Ishikawa (cell line): Measurements from ENCODE around the gene HTRA2.

Source experiments
- CEBPB ChIP-seq: IDR thresholded peaks from 2 replicates; pipeline ENCODE4 v1.6.1; 2012
- CREB1 ChIP-seq: IDR thresholded peaks from 2 replicates; pipeline ENCODE4 v1.6.1; 2012; ENCODE audit warnings: low read depth
- EGR1 ChIP-seq: IDR thresholded peaks from 2 replicates; pipeline ENCODE4 v1.6.1; 2012
- EP300 ChIP-seq: IDR thresholded peaks from 2 replicates; pipeline ENCODE4 v1.6.1; 2012; ENCODE audit warnings: borderline replicate concordance
- FOXM1 ChIP-seq: IDR thresholded peaks from 2 replicates; pipeline ENCODE4 v1.6.1; 2012; ENCODE audit warnings: low read depth, borderline replicate concordance
- MAX ChIP-seq: IDR thresholded peaks from 2 replicates; pipeline ENCODE4 v1.6.1; 2012
- NFIC ChIP-seq: IDR thresholded peaks from 2 replicates; pipeline ENCODE4 v1.6.1; 2012
- RAD21 ChIP-seq: IDR thresholded peaks from 2 replicates; pipeline ENCODE4 v1.6.1; 2012; ENCODE audit warnings: low read depth
- REST ChIP-seq: IDR thresholded peaks from 2 replicates; pipeline ENCODE4 v1.6.1; 2012; ENCODE audit warnings: low read depth, mild to moderate bottlenecking
- TAF1 ChIP-seq: IDR thresholded peaks from 2 replicates; pipeline ENCODE4 v1.6.1; 2012; ENCODE audit warnings: low read depth, mild to moderate bottlenecking
- TCF12 ChIP-seq: IDR thresholded peaks from 2 replicates; pipeline ENCODE4 v1.6.1; 2012; ENCODE audit warnings: low read depth
- TEAD4 ChIP-seq: IDR thresholded peaks from 2 replicates; pipeline ENCODE4 v1.6.1; 2012
- USF1 ChIP-seq: IDR thresholded peaks from 2 replicates; pipeline ENCODE4 v1.6.1; 2012
- YY1 ChIP-seq: IDR thresholded peaks from 2 replicates; pipeline ENCODE4 v1.6.1; 2012; ENCODE audit warnings: low read depth
- ZBTB7A ChIP-seq: IDR thresholded peaks from 2 replicates; pipeline ENCODE4 v1.6.1; 2012; ENCODE audit warnings: low read depth

Gene HTRA2

GRCh38 chr2:74536166-74536950 lies 6.6 kb downstream of the HTRA2 start:
- TF ChIP-seq CREB1, result no peak
- TF ChIP-seq CEBPB, result no peak
- TF ChIP-seq YY1, result no peak
- TF ChIP-seq NFIC, result no peak
- no peak for TF ChIP-seq RAD21
- TF ChIP-seq USF1, result no peak
- TF ChIP-seq TEAD4, result no peak
- no peak for TF ChIP-seq TCF12
- no peak for TF ChIP-seq TAF1
- no peak for TF ChIP-seq EGR1
- TF ChIP-seq REST, result no peak
- TF ChIP-seq EP300, result no peak
- TF ChIP-seq ZBTB7A, result no peak
- TF ChIP-seq MAX, result no peak
- no peak for TF ChIP-seq FOXM1

- TF ChIP-seq NFIC (no peak), YY1 (no peak), ZBTB7A (no peak), EP300 (no peak), USF1 (no peak), FOXM1 (no peak), TEAD4 (no peak), MAX (no peak), EGR1 (no peak), CEBPB (no peak), CREB1 (no peak), TAF1 (no peak), TCF12 (no peak), REST (no peak), RAD21 (no peak)
These were observed 7.4 kb downstream of the HTRA2 start for GRCh38 chr2:74537140-74537539.

- peak; percentile 56; the same call in 1 of the 2 replicates for TF ChIP-seq CEBPB
- no peak for TF ChIP-seq REST
- TF ChIP-seq EP300, result no peak
- TF ChIP-seq ZBTB7A, result no peak
- no peak for TF ChIP-seq NFIC
- no peak for TF ChIP-seq YY1
- TF ChIP-seq TAF1, result no peak
These were observed 9.2 kb downstream of the HTRA2 start for GRCh38 chr2:74538881-74539339.

GRCh38 chr2:74540291-74540690 lies 10.6 kb downstream of the HTRA2 start:
- TF ChIP-seq MAX (no peak), ZBTB7A (no peak), REST (no peak)
